Ishikawa (cell line): Measurements from ENCODE around the gene DNAJC22.

Source experiments
- CEBPB ChIP-seq: IDR thresholded peaks from 2 replicates; pipeline ENCODE4 v1.6.1; 2012
- CREB1 ChIP-seq: IDR thresholded peaks from 2 replicates; pipeline ENCODE4 v1.6.1; 2012; ENCODE audit warnings: low read depth
- EGR1 ChIP-seq: IDR thresholded peaks from 2 replicates; pipeline ENCODE4 v1.6.1; 2012
- EP300 ChIP-seq: IDR thresholded peaks from 2 replicates; pipeline ENCODE4 v1.6.1; 2012; ENCODE audit warnings: borderline replicate concordance
- FOXM1 ChIP-seq: IDR thresholded peaks from 2 replicates; pipeline ENCODE4 v1.6.1; 2012; ENCODE audit warnings: low read depth, borderline replicate concordance
- MAX ChIP-seq: IDR thresholded peaks from 2 replicates; pipeline ENCODE4 v1.6.1; 2012
- NFIC ChIP-seq: IDR thresholded peaks from 2 replicates; pipeline ENCODE4 v1.6.1; 2012
- RAD21 ChIP-seq: IDR thresholded peaks from 2 replicates; pipeline ENCODE4 v1.6.1; 2012; ENCODE audit warnings: low read depth
- REST ChIP-seq: IDR thresholded peaks from 2 replicates; pipeline ENCODE4 v1.6.1; 2012; ENCODE audit warnings: low read depth, mild to moderate bottlenecking
- TAF1 ChIP-seq: IDR thresholded peaks from 2 replicates; pipeline ENCODE4 v1.6.1; 2012; ENCODE audit warnings: low read depth, mild to moderate bottlenecking
- TCF12 ChIP-seq: IDR thresholded peaks from 2 replicates; pipeline ENCODE4 v1.6.1; 2012; ENCODE audit warnings: low read depth
- TEAD4 ChIP-seq: IDR thresholded peaks from 2 replicates; pipeline ENCODE4 v1.6.1; 2012
- USF1 ChIP-seq: IDR thresholded peaks from 2 replicates; pipeline ENCODE4 v1.6.1; 2012
- YY1 ChIP-seq: IDR thresholded peaks from 2 replicates; pipeline ENCODE4 v1.6.1; 2012; ENCODE audit warnings: low read depth
- ZBTB7A ChIP-seq: IDR thresholded peaks from 2 replicates; pipeline ENCODE4 v1.6.1; 2012; ENCODE audit warnings: low read depth

The DNAJC22 gene

DNA sequence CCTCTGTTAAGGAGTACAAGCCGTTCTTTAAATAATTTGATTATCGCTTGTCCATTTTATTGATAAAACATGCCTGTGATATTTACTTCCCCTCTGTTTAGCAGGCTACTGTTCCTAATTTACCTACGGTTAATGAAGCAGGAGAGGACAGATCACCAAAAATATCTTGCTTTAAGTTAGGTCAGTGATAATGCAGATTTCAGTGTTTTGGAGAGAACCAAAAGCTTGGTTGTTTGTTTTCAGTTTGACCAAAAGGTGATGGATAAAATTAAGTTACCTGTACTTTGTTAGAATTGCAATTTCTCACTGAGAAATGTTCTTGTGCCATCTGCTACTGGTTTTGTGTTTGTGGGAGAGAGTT is 21.5 kb downstream of the DNAJC22 start:
- TF ChIP-seq MAX (no peak), FOXM1 (no peak), YY1 (no peak), RAD21 (no peak), TAF1 (no peak), ZBTB7A (no peak), TCF12 (no peak), REST (no peak), EP300 (no peak), CREB1 (no peak), TEAD4 (no peak), CEBPB (no peak), EGR1 (no peak), USF1 (no peak), NFIC (no peak)

GRCh38 chr12:49369411-49370145 is 22.9 kb downstream of the DNAJC22 start:
- TF ChIP-seq CREB1 = no peak
- no peak for TF ChIP-seq YY1
- no peak for TF ChIP-seq RAD21
- TF ChIP-seq EP300 = no peak
- no peak for TF ChIP-seq REST
- no peak for TF ChIP-seq TEAD4
- TF ChIP-seq CEBPB = no peak
- TF ChIP-seq NFIC = no peak
- no peak for TF ChIP-seq MAX
- no peak for TF ChIP-seq USF1
- no peak for TF ChIP-seq FOXM1
- no peak for TF ChIP-seq TCF12
- TF ChIP-seq EGR1 = no peak
- no peak for TF ChIP-seq TAF1
- TF ChIP-seq ZBTB7A = no peak

DNA sequence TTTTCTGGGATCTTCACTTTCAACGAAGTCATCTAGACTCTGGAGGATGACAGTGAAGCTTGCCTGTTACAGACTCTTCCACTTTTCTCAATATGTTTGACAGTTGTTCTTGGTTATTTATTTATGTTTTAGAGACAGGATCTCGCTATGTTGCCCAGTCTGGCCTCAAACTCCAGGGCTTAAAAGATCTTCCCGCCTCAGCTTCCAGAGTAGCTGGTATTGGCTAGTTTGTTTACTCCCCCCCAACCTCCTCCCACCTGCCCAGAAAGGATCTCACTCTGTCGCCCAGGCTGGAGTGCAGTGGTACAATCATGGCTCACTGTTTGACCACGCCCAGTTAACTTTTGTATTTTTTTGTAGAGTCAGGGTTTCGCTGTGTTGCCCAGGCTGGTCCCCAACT is 23.9 kb downstream of the DNAJC22 start:
- TF ChIP-seq CREB1 (no peak), EP300 (no peak), TEAD4 (no peak), NFIC (no peak), FOXM1 (no peak), RAD21 (no peak), USF1 (no peak), ZBTB7A (no peak), REST (no peak), TCF12 (no peak), EGR1 (no peak), TAF1 (no peak), YY1 (no peak), MAX (no peak), CEBPB (no peak)

DNA sequence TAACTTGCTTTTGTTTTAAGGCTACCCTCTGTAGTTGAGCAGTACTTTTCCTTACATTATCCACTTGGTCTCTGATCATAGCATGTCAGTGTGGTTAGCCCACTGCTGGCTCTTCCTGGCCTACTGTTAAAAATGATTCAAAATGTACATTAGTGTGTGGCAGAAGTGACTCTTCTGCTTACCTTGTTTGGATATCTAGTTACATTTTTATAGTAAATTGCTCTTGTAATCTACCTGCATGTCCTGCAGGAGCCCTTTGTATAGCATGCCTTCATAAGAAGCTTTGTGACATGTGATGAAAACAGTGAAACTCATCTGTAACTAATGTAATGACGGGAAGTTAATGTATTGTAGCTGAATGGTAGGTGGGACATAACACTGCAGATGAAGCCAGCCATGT is 28.7 kb downstream of the DNAJC22 start:
- no peak for TF ChIP-seq TCF12
- no peak for TF ChIP-seq ZBTB7A
- TF ChIP-seq MAX = no peak
- TF ChIP-seq CEBPB = no peak
- TF ChIP-seq USF1 = no peak
- no peak for TF ChIP-seq EP300
- no peak for TF ChIP-seq NFIC
